Measurements from ENCODE around the gene BCO1.
A peak's percentile ranks its signal among the peaks of the same experiment; 100 is the strongest.

Gene BCO1

DNA sequence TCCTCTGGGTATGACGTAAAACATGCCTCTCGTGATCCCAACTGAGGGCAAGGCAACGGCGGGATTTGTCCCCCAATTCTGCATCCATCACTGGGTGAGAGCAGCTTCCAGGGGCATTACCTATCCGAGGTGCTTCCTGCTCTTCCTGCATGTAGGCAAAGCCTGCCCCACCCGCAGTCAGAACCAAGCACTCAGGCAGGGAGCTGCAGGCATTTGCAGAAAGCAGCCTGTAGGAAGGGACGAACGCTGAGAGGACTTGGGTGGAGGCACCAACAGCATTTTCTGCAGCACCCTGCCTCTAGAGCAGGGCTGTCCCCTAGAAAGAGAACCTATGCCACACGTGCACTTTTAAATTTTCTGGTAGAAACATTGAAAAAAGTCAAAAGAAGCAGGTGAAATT lies 5.5 kb downstream of the BCO1 start:
- Histone ChIP-seq H2BK12ac (ENCODE audit: low read length) (no peak overlapping the region), H2BK5ac (ENCODE audit: low read length) (no peak overlapping the region), H3K36me3 (replicated peaks in 1 of 2; ENCODE audit: control insufficient read depth in 2 of 2, insufficient read depth in 2 of 2, low read length in 2 of 2) (no peaks in the 10 kb centered on the region), H3K18ac (ENCODE audit: low read length) (peak overlapping the region; percentile 11), H3K9ac (ENCODE audit: low read depth, low read length, poor library complexity) (no peak overlapping the region), H2BK120ac (ENCODE audit: low read depth, low read length) (no peak overlapping the region), H3K4me2 (ENCODE audit: insufficient read depth, low read length, poor library complexity, severe bottlenecking) (no peak overlapping the region), H3K4ac (ENCODE audit: low read length) (no peak overlapping the region), H3K14ac (ENCODE audit: low read length) (peak overlapping the region; percentile 1), H3K4me3 (ENCODE audit: low read length in 2 of 2) (no peak overlapping the region), H4K91ac (ENCODE audit: low read depth, low read length, poor library complexity) (no peak overlapping the region), H3K79me1 (ENCODE audit: low read depth, low read length) (no peaks in the 10 kb centered on the region), H3K9me3 (replicated peaks in 1 of 2; ENCODE audit: control insufficient read depth in 2 of 2, insufficient read depth in 1 of 2, low read depth in 1 of 2, low read length in 2 of 2) (no peaks in the 10 kb centered on the region), H2AFZ (ENCODE audit: low read length) (no peak overlapping the region), H2BK15ac (ENCODE audit: low read length) (no peak overlapping the region), H3K27me3 (ENCODE audit: control insufficient read depth in 3 of 3, insufficient read depth in 3 of 3, low read depth in 1 of 3, low read length in 3 of 3) (peaks cover 0 to 12% (median 0%) of the 10 kb centered on the region in 3 experiments), H3K4me1 (ENCODE audit: control insufficient read depth in 2 of 2, insufficient read depth in 1 of 2, low read depth in 1 of 2, low read length in 2 of 2) (peaks cover 0 to 10% of the 10 kb centered on the region in 2 donors), H3K27ac (replicated peaks; ENCODE audit: low read length) (no peak overlapping the region), H4K8ac (ENCODE audit: low read depth, low read length) (no peak overlapping the region), H3K23ac (ENCODE audit: low read depth, low read length, poor library complexity) (no peak overlapping the region), H2AK5ac (ENCODE audit: low read depth, low read length) (peak overlapping the region; percentile 6)
- no CpG with 5 or more reads among the region's 9 CpGs for WGBS, 2 donors (ENCODE audit: extremely low coverage in 2 of 2, insufficient read length in 2 of 2, insufficient replicate concordance in 1 of 2)
- DNase-seq (ENCODE audit: low spot score) = no peak

DNA sequence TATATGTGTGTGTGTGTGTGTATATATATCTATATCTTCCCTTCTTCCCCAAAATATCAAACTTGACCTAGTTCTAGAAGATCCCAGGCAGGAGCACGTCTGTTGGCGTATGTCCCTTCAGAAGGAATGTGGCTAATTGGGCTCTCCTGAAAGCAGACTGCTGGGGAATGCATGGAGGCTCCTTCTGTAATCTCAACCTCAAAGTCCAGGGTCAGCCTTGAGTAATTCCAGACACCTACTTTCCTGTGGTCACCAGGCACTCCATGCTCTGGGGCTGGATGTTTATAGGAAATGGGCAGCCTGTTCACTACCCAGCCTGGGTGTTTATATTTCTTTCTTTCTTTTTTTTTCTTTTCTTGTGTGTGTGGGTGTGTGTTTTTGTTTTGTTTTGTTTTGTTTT lies 13.4 kb downstream of the BCO1 start:
- no peak overlapping the region for H2BK12ac ChIP-seq (ENCODE audit: low read length)

DNA sequence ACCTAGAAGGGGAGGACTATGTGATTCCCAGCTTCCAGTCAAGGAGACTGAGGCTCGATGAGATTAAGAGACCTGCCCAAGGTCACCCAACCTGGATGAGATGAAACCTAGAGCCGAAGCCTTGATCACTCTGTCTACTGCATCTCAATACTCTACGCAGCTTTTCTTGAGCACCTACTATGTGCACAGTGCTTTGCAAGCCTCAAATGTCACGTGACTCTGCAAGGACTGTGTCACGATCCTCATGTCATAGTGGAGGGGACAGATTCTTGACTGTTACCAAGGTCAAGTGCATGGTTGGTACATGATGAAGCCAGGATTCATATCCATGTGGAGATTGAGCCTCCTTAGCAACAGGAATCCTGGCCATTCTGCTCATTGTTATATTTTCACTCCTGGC lies 14.7 kb downstream of the BCO1 start:
- Histone ChIP-seq H3K4me3 (ENCODE audit: low read length in 2 of 2) (no peak overlapping the region), H2BK15ac (ENCODE audit: low read length) (no peak overlapping the region), H3K23ac (ENCODE audit: low read depth, low read length, poor library complexity) (no peak overlapping the region), H3K4me2 (ENCODE audit: insufficient read depth, low read length, poor library complexity, severe bottlenecking) (no peak overlapping the region), H3K27ac (replicated peaks; ENCODE audit: low read length) (no peak overlapping the region), H4K8ac (ENCODE audit: low read depth, low read length) (no peak overlapping the region), H3K14ac (ENCODE audit: low read length) (no peak overlapping the region), H3K27me3 (ENCODE audit: control insufficient read depth in 3 of 3, insufficient read depth in 3 of 3, low read depth in 1 of 3, low read length in 3 of 3) (no peaks in the 10 kb centered on the region), H2BK5ac (ENCODE audit: low read length) (no peak overlapping the region), H4K91ac (ENCODE audit: low read depth, low read length, poor library complexity) (no peak overlapping the region), H2AFZ (ENCODE audit: low read length) (no peak overlapping the region), H3K79me1 (ENCODE audit: low read depth, low read length) (no peaks in the 10 kb centered on the region), H3K4me1 (ENCODE audit: control insufficient read depth in 2 of 2, insufficient read depth in 1 of 2, low read depth in 1 of 2, low read length in 2 of 2) (no peaks in the 10 kb centered on the region), H2AK5ac (ENCODE audit: low read depth, low read length) (no peak overlapping the region), H3K18ac (ENCODE audit: low read length) (no peak overlapping the region), H2BK120ac (ENCODE audit: low read depth, low read length) (no peak overlapping the region), H3K9me3 (replicated peaks in 1 of 2; ENCODE audit: control insufficient read depth in 2 of 2, insufficient read depth in 1 of 2, low read depth in 1 of 2, low read length in 2 of 2) (no peaks in the 10 kb centered on the region), H3K4ac (ENCODE audit: low read length) (no peak overlapping the region), H3K36me3 (replicated peaks in 1 of 2; ENCODE audit: control insufficient read depth in 2 of 2, insufficient read depth in 2 of 2, low read length in 2 of 2) (no peaks in the 10 kb centered on the region), H3K9ac (ENCODE audit: low read depth, low read length, poor library complexity) (no peak overlapping the region), H2BK12ac (ENCODE audit: low read length) (no peak overlapping the region)
- no CpG with 5 or more reads among the region's 5 CpGs for WGBS, 2 donors (ENCODE audit: extremely low coverage in 2 of 2, insufficient read length in 2 of 2, insufficient replicate concordance in 1 of 2)
- no peak for DNase-seq (ENCODE audit: low spot score)

More for the DNA sequence above, 13.4 kb downstream of the BCO1 start:
- Histone ChIP-seq H3K9me3 (replicated peaks in 1 of 2; ENCODE audit: control insufficient read depth in 2 of 2, insufficient read depth in 1 of 2, low read depth in 1 of 2, low read length in 2 of 2) (no peaks in the 10 kb centered on the region), H2BK5ac (ENCODE audit: low read length) (no peak overlapping the region), H4K91ac (ENCODE audit: low read depth, low read length, poor library complexity) (no peak overlapping the region), H3K4ac (ENCODE audit: low read length) (no peak overlapping the region), H4K8ac (ENCODE audit: low read depth, low read length) (no peak overlapping the region), H2AFZ (ENCODE audit: low read length) (no peak overlapping the region), H3K79me1 (ENCODE audit: low read depth, low read length) (no peaks in the 10 kb centered on the region), H3K9ac (ENCODE audit: low read depth, low read length, poor library complexity) (no peak overlapping the region), H3K27ac (replicated peaks; ENCODE audit: low read length) (no peak overlapping the region), H3K18ac (ENCODE audit: low read length) (no peak overlapping the region), H3K14ac (ENCODE audit: low read length) (no peak overlapping the region), H3K23ac (ENCODE audit: low read depth, low read length, poor library complexity) (no peak overlapping the region), H3K36me3 (replicated peaks in 1 of 2; ENCODE audit: control insufficient read depth in 2 of 2, insufficient read depth in 2 of 2, low read length in 2 of 2) (no peaks in the 10 kb centered on the region), H2BK120ac (ENCODE audit: low read depth, low read length) (no peak overlapping the region), H3K4me1 (ENCODE audit: control insufficient read depth in 2 of 2, insufficient read depth in 1 of 2, low read depth in 1 of 2, low read length in 2 of 2) (no peaks in the 10 kb centered on the region), H3K4me2 (ENCODE audit: insufficient read depth, low read length, poor library complexity, severe bottlenecking) (no peak overlapping the region), H2AK5ac (ENCODE audit: low read depth, low read length) (no peak overlapping the region), H3K4me3 (ENCODE audit: low read length in 2 of 2) (no peak overlapping the region), H2BK15ac (ENCODE audit: low read length) (no peak overlapping the region), H3K27me3 (ENCODE audit: control insufficient read depth in 3 of 3, insufficient read depth in 3 of 3, low read depth in 1 of 3, low read length in 3 of 3) (no peaks in the 10 kb centered on the region)
- no CpG with 5 or more reads among the region's 2 CpGs for WGBS, 2 donors (ENCODE audit: extremely low coverage in 2 of 2, insufficient read length in 2 of 2, insufficient replicate concordance in 1 of 2)
- DNase-seq (ENCODE audit: low spot score) = no peak

DNA sequence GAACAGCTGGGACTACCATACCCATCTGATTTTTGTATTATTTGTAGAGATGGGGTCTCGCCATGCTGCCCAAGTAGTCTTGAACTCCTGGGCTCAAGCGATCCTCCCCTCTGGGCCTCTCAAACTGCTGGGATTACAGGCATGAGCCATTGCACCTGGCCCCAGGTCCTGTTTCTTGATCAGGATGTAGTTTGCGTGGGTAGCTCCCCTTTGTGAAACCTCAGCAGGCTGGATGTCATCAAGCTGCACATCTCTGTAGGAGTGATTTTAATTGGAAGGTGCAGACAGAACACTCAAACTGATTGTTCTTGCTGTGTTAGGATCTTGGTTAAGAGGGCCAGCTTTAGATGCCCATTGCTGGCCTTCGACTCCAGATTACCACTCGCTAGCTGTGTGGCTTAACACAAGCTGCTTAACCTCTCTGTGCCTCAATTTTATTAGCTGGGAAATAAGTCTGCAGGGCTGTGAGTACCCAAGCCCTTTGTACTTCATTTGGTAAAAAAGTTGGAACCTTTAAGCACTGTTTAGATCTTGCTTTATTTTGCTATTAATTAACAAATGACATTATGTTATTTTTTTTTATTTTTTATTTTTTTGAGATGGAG lies 16.5 kb downstream of the BCO1 start:
- Histone ChIP-seq H3K9me3 (replicated peaks in 1 of 2; ENCODE audit: control insufficient read depth in 2 of 2, insufficient read depth in 1 of 2, low read depth in 1 of 2, low read length in 2 of 2) (no peaks in the 10 kb centered on the region), H2BK12ac (ENCODE audit: low read length) (no peak overlapping the region), H3K36me3 (replicated peaks in 1 of 2; ENCODE audit: control insufficient read depth in 2 of 2, insufficient read depth in 2 of 2, low read length in 2 of 2) (no peaks in the 10 kb centered on the region), H3K4ac (ENCODE audit: low read length) (no peak overlapping the region), H3K4me3 (ENCODE audit: low read length in 2 of 2) (no peak overlapping the region), H3K27me3 (ENCODE audit: control insufficient read depth in 3 of 3, insufficient read depth in 3 of 3, low read depth in 1 of 3, low read length in 3 of 3) (no peaks in the 10 kb centered on the region), H3K18ac (ENCODE audit: low read length) (no peak overlapping the region), H3K9ac (ENCODE audit: low read depth, low read length, poor library complexity) (no peak overlapping the region), H3K27ac (replicated peaks; ENCODE audit: low read length) (no peak overlapping the region), H2BK5ac (ENCODE audit: low read length) (no peak overlapping the region), H2AFZ (ENCODE audit: low read length) (no peak overlapping the region), H4K8ac (ENCODE audit: low read depth, low read length) (no peak overlapping the region), H2BK15ac (ENCODE audit: low read length) (no peak overlapping the region), H2BK120ac (ENCODE audit: low read depth, low read length) (no peak overlapping the region), H4K91ac (ENCODE audit: low read depth, low read length, poor library complexity) (no peak overlapping the region), H3K4me1 (ENCODE audit: control insufficient read depth in 2 of 2, insufficient read depth in 1 of 2, low read depth in 1 of 2, low read length in 2 of 2) (no peaks in the 10 kb centered on the region), H3K14ac (ENCODE audit: low read length) (no peak overlapping the region), H2AK5ac (ENCODE audit: low read depth, low read length) (no peak overlapping the region), H3K79me1 (ENCODE audit: low read depth, low read length) (no peaks in the 10 kb centered on the region), H3K4me2 (ENCODE audit: insufficient read depth, low read length, poor library complexity, severe bottlenecking) (no peak overlapping the region), H3K23ac (ENCODE audit: low read depth, low read length, poor library complexity) (no peak overlapping the region)
- DNase-seq (ENCODE audit: low spot score) = no peak
- WGBS, 2 donors (ENCODE audit: extremely low coverage in 2 of 2, insufficient read length in 2 of 2, insufficient replicate concordance in 1 of 2) = no CpG with 5 or more reads among the region's 5 CpGs
